ENCODE results near the gene SMIM44.
"Not testable (repeated sequence)": the region's sequence is repeated elsewhere in the genome, so short reads cannot be mapped to it uniquely, and the experiment has no call there.

The SMIM44 gene

GRCh38 chr19:3457528-3458228 is 25.6 kb downstream of the SMIM44 start:
- DNase-seq (ENCODE audit: low spot score): no peak

DNA sequence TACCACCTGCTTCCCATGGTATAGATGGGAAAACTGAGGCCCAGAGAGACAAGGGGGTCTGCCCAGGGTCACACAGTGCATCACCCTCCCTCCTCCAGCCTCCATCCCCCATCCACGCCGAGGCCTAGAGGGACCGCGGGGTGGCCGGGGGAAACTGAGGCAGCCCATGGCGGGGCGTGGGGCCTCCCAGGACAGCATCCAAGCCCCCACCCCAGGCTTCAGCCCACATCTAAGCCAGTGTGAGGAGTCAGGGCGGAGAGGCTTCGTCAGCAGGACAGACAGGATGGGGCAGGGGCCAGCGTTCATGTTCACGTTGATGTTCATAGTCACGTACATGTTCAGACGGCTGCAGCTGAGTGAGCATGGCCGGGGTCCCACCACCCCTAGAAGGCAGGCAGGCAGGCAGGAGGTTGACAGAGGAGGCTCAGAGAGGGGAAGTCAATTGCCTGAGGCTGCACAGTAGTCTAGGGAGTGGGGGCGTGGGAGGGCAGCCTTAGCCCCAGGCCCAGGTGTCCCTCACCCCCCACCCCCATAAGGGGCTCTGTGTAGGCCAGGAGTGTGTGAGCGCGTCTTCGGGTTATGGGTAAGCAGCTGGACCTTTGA is 26.2 kb downstream of the SMIM44 start:
- no peak for DNase-seq (ENCODE audit: low spot score)

DNA sequence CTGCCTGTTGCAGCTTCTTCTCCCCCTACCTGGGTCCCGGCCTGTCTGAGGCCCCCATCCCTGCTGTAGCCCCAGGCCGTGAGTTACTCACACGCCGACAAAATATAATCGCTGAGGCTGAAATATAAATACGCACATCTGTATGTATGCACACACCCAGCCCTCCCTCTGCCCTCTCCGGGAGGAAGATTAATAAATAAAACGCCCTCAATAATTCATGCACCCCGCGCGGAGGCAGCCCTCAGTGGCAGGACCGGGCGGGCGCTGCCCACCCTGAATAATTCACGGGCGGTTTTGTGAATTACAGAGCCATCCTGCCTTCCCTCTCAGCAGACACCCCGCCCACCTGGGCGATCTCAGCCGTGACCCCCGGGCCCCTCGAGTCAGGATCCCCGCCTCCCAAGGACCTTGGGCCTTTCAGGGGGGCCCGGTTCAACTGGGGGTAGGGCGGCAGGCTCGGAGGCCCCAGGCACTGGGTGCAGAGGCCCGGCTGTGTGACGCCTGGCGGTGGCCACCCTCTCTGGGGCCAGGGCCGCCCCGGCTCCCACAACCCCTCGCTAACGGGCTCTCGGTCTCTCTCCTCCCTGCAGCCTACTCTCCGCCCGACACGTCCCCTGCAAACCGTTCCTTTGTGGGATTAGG is 27.2 kb downstream of the SMIM44 start:
- no peak for DNase-seq (ENCODE audit: low spot score)

DNA sequence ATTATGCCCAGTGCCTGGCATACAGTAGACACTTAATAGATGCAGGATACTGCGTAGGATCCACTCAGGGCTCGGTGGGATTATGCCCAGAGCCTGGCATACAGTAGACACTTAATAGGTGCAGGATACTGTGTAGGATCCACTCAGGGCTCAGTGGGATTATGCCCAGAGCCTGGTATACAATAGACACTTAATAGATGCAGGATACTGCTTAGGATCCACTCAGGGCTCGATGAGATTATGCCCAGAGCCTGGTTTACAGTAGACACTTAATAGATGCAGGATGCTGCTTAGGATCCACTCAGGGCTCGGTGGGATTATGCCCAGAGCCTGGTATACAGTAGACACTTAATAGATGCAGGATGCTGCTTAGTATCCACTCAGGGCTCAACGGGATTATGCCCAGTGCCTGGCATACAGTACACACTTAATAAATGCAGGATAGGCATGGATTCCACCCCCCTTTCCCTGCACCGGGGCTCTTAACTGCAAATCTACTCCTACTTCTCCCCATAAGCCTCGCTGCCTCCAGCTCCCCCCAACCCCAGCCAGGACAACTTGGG is 27.8 kb downstream of the SMIM44 start:
- DNase-seq (ENCODE audit: low spot score): no peak

DNA sequence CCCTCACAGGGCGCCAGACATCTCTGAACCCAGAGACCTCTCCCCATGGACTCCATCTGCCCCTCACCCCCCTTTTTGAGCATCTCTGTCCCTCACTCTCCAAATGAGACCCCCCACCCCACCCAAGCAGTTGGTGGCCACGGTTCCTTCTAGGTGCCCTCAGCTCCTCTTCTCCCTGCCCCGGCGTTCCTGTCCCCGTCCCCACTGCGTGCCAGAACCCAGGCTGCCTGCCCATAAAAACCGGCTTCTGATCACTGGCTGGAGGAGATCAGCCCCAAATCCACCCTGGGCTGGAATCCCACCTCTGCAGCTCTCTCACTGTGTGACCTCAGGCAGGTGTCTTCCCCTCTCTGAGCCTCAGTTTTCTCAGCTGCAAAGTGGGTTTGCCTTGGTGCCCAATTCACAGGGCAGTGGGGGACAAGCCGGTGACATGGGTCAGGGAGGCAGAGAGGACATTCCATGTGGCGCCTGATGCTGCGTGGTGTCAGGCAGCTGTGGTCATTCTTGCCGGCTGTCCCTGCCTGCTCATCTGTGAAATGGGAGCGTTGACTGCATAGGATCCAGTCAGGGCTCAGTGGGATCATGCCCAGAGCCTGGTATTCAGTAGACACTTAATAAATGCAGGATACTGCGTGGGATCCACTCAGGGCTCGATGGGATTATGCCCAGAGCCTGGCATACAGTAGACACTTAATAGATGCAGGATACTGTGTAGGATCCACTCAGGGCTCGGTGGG is 28.4 kb downstream of the SMIM44 start:
- DNase-seq (ENCODE audit: low spot score): no peak

DNA sequence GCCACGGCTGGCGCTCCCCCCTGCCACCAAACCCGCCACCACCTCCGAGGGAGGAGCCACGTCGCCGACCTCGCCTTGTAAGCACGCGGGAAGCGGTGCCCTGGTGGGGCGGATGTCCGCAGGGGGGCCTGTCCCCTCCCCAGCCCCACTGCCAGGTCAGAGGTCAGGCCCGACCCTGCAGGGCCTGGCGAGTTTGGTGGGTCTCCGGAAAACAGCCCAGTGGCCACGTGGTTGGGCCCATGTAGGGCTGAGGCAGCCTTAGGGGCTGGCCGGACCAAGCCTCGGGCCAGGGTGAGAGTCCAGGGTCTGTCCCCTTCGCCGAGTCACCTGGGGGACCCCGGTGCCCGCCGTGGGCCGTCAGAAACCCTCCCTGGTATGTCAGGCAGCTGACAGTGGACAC is 29.4 kb downstream of the SMIM44 start:
- DNase-seq (ENCODE audit: low spot score): no peak

DNA sequence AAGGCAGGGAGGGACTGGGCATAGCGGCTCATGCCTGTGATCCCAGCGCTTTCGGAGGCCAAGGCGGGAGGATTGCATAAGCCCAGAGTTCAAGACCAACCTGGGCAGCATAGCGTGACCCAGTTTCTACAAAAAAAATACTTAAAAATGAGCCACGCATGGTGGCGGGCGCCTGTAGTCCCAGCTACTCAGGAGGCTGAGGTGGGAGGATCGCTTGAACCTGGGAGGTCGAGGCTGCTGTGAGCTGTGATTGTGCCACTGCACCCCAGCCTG is 30.4 kb downstream of the SMIM44 start:
- DNase-seq (ENCODE audit: low spot score): not testable (repeated sequence)

- DNase-seq (ENCODE audit: low spot score): no peak
These were observed 30.9 kb downstream of the SMIM44 start for GRCh38 chr19:3452171-3452941.

GRCh38 chr19:3451451-3451866 is 31.8 kb downstream of the SMIM44 start:
- no peak for DNase-seq (ENCODE audit: low spot score)

GRCh38 chr19:3450796-3451411 is 32.3 kb downstream of the SMIM44 start:
- no peak for DNase-seq (ENCODE audit: low spot score)

DNA sequence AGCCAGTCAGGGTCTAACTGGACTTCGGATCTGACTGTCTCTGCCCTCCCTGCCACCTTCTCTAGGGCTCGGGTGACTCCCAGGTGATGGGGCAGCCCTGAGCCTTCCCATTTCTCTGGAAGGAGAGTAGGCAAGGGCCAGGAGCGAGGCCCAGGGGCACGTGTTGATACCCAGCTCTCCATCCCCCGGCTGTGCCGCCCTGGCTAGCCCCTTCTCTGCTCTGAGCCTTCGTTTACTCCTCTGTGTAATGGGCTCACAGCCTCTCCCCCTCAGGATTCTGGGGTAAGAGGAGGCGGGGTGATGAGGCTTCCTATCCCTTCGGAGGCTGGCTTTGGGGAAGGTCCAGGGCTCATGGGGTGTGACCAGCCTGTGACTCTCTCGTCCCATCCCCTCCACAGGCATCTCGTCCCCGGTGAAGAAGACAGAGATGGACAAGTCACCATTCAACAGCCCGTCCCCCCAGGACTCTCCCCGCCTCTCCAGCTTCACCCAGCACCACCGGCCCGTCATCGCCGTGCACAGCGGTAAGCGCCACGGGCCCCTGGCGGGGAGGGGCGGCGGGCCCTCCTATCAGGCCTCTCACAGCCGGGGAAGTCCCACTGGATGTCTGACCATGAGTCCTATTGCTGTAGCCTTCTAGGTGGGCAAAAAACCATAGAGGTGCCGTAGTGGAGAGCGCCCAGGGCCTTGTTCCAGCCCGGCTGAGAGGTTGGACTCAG is 34.5 kb downstream of the SMIM44 start:
- no peak for DNase-seq (ENCODE audit: low spot score)

- DNase-seq (ENCODE audit: low spot score): not testable (repeated sequence)
These were observed 36.6 kb downstream of the SMIM44 start for GRCh38 chr19:3446657-3447056.

DNA sequence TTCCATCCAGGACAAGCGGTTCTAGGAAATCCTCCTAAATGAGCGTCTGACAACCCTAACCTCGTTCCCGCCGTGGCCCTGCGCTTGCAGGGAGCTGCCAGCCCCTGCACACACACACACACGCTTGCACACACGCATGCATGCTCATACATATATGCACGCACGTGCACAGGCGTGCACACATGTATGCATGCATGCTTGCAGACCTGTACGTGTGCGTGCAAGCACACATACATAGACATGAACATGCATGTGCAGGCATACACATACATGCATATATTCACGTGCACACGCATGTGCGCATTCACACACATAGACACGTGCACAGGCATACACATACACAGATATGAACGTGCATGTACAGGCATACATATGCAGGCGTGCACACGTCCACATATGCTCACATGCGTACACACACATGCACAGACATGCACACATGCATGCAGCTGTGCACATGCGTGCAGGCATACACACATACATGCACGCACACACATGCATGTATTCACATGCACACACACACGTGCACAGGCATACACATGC is 38.5 kb downstream of the SMIM44 start:
- DNase-seq (ENCODE audit: low spot score): no peak

DNA sequence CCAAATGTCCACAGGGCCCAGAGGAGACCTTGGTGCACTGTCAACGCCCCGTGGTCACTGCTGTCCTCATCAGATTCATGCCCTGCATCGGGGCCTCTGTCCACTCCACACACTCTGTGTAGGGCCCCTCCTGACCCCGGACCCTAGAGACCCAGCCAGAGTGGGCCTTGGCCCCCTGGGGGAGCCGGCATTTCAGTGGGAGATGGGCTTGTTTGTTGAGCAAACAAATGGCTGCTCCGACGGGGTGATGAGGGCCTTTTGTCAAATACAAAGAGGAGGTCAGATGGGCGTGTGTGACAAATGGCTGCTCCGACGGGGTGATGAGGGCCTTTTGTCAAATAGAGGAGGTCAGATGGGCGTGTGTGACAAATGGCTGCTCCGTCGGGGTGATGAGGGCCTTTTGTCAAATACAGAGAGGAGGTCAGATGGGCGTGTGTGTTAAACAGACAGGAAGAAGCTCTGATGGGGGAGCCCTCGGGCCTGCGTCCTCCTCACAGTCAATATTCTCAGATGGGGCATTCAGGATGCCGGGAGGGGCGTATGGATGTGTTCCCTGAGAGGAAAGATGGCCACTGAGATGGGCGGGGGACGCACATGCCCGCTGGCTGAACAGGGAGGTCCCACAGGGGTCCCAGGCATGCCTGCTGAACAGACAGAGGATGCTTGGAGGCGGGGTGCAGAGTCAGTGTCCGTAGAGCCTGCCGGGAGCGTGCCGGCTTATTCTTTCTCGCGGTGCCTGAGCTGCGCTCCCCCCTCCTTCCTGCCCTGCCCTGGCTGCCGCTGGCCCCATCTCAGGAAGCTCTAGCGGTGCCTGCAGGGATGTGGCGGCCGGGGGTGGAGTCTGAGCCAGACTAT is 39.2 kb downstream of the SMIM44 start:
- DNase-seq (ENCODE audit: low spot score): no peak

- DNase-seq (ENCODE audit: low spot score): no peak
These were observed 40.7 kb downstream of the SMIM44 start for GRCh38 chr19:3442487-3443071.

DNA sequence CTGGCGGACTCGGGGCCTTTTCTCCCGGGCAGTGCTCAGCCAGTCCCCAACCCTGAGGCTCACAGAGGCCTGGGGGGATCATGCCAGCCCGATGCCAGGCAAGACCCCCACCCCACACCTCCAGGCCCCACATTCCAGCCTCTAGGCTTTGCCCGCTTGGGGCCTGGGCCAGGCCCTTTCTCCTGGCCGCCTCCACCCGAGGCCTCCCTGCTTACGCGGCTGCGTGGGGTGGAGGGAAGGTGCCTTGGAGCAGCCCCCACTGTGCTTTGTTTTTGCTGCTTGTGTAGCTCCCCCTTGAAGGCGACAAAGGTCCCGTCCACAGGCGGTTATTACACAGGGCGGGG is 41.3 kb downstream of the SMIM44 start:
- DNase-seq (ENCODE audit: low spot score): no peak

DNA sequence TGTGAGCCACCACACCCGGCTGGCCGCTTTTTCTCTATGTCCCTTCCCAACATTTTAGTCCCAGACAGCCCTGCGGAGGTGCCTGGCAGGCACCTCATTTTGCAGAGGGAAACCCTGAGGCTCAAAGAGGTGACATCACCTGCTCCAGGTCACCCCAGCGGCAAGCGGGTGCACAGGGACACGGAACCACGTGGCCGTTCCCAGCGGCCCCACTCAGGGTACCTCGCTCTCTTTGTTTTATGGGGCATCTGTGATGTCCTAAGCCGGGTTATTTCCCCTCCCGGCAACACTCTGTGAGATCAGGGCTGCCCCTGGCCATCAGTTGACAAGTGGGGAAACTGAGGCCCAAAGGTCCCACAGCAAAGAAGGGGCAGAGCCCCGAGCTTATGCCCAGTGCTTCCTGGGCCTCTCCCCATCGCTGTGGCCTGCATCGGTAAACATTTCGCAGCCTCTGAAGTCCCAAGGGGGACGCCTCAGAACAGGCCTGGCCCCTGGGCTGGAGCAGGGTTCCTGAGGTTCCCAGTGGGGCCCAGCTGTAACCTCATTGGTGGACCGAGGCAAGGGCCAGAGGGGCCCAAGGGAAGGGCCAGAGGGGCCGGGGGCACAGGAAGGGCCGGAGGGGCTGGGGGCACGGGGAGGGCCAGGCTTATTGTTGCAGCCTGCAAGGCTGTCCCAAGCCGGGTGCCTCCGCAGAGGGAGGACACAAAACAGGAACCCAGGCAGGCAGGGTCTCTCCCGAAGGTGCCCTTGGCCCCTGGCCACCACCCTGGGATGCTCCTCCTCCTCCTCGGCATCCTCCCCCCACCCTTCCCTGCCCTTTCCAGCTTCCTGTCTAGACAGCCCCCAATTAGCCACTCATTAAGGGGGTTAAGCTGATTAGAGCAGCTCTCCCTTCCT is 41.9 kb downstream of the SMIM44 start:
- DNase-seq (ENCODE audit: low spot score): no peak

DNA sequence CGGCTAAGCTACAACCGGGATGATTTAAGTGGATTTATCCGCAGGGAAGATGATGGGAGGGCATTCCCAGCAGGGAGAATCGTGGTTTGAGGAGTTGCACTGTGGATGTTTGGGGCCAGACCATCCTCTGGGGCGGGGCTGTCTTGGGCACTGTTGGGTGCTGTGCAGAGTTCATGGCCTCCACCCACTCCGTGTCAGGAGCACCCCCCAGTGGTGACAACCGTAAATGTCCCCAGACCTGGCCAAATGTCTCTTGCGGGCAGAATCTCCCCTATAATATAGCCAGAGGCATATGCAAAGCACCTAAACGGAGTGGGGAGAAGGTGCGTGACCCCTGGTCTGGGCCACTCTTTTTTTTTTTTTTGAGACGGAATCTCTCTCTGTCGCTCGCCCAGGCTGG is 43.2 kb downstream of the SMIM44 start:
- no peak for DNase-seq (ENCODE audit: low spot score)
